SK-N-SH (cell line): ENCODE measurements around the gene CPNE4. TPM values are rescaled to one million over a fixed set of nuclear protein-coding genes. Genes with fewer than 3 reads are reported as not detected.

Experiments
- CTCF ChIA-PET: fragments of 300-600, 350-600 bp; formaldehyde crosslinking; extraction: SDS; loops from one replicate; lab custom pipeline; 2021; lab: Yijun Ruan, JAX
- POLR2A ChIA-PET: fragments of 350-600 bp; sonication (Branson Sonifier 250); formaldehyde crosslinking; extraction: SDS; loops from one replicate; lab custom pipeline; 2020; ENCODE audit warnings: antibody characterized with exemption, inconsistent platforms; lab: Yijun Ruan, JAX
- DNase-seq: peaks from one replicate; pipeline ENCODE4 v3.0.0; 2012
- H2AFZ ChIP-seq: fragments of 200-600 bp; sonication (generic); 2 replicates; pipeline ENCODE4 v1.8.1; 2016; ENCODE audit warnings: antibody characterized with exemption, mild to moderate bottlenecking, low read depth
- H3F3A ChIP-seq: fragments of 200-600 bp; sonication (generic); replicated peaks from 2 replicates; pipeline ENCODE3; 2016; ENCODE audit warnings: antibody characterized with exemption, mild to moderate bottlenecking; ENCODE audit not compliant: insufficient read depth
- H3K27ac ChIP-seq, 2 experiments: fragments of 200-500 bp in 1 of 2; fragments of 200-600 bp in 1 of 2; sonication (Bioruptor generic) in 1 of 2; sonication (generic), shearing (Covaris generic) in 1 of 2; 2 replicates each; pipeline versions ENCODE4 v1.5.1 to v1.6.1; 2014 to 2016; ENCODE audit warnings: low read depth in 2 of 2, inconsistent platforms in 1 of 2, low read length in 1 of 2, mild to moderate bottlenecking in 1 of 2, mixed read lengths in 1 of 2
- H3K27me3 ChIP-seq: fragments of 200-600 bp; sonication (generic), shearing (Covaris generic); 2 replicates; pipeline ENCODE4 v1.6.1; 2016; ENCODE audit warnings: mixed run types; ENCODE audit not compliant: insufficient read depth
- H3K36me3 ChIP-seq, 2 experiments: fragments of 200-500 bp in 1 of 2; fragments of 200-600 bp in 1 of 2; sonication (Bioruptor generic) in 1 of 2; sonication (generic) in 1 of 2; replicated peaks in 1 of 2; 2 replicates each; pipeline versions ENCODE3 to v1.5.1; 2014 to 2016; ENCODE audit warnings: low read length in 1 of 2, mild to moderate bottlenecking in 1 of 2; ENCODE audit not compliant: insufficient read depth in 2 of 2, control insufficient read depth in 1 of 2
- H3K4me1 ChIP-seq, 2 experiments: fragments of 200-500 bp in 1 of 2; fragments of 200-600 bp in 1 of 2; sonication (Bioruptor generic) in 1 of 2; sonication (generic), shearing (Covaris generic) in 1 of 2; 2 replicates each; pipeline versions ENCODE4 v1.5.1 to v1.6.1; 2014 to 2016; ENCODE audit warnings: low read depth in 1 of 2, low read length in 1 of 2, mixed run types in 1 of 2; ENCODE audit not compliant: insufficient read depth in 2 of 2, control insufficient read depth in 1 of 2
- H3K4me2 ChIP-seq: fragments of 200-600 bp; sonication (generic), shearing (Covaris generic); 2 replicates; pipeline ENCODE4 v1.6.1; 2017; ENCODE audit warnings: mixed run types
- H3K4me3 ChIP-seq, 2 experiments: fragments of 200-500 bp in 1 of 2; fragments of 200-600 bp in 1 of 2; sonication (Bioruptor generic) in 1 of 2; sonication (generic), shearing (Covaris generic) in 1 of 2; 2 replicates each; pipeline versions ENCODE4 v1.5.1 to v1.8.1; 2014 to 2016; ENCODE audit warnings: low read depth in 2 of 2, inconsistent platforms in 1 of 2, low read length in 1 of 2, mild to moderate bottlenecking in 1 of 2, mixed read lengths in 1 of 2, moderate library complexity in 1 of 2
- H3K79me2 ChIP-seq: fragments of 200-600 bp; sonication (generic); 2 replicates; pipeline ENCODE4 v1.8.1; 2017; ENCODE audit warnings: mild to moderate bottlenecking; ENCODE audit not compliant: insufficient read depth
- H3K9ac ChIP-seq: fragments of 200-600 bp; sonication (generic); 2 replicates; pipeline ENCODE4 v1.6.1; 2017; ENCODE audit warnings: mixed run types
- H3K9me2 ChIP-seq: fragments of 200-600 bp; sonication (generic); 2 replicates; pipeline ENCODE4 v1.6.1; 2017; ENCODE audit warnings: mixed run types
- H3K9me3 ChIP-seq: fragments of 200-600 bp; sonication (generic); 2 replicates; pipeline ENCODE4 v1.6.1; 2017; ENCODE audit warnings: mixed run types, mild to moderate bottlenecking, moderate library complexity
- H4K20me1 ChIP-seq: fragments of 200-600 bp; sonication (generic); 2 replicates; pipeline ENCODE4 v1.6.1; 2017; ENCODE audit warnings: mild to moderate bottlenecking, mixed run types; ENCODE audit not compliant: insufficient read depth
- CHD2 ChIP-seq: fragments of 150-350 bp; IDR thresholded peaks from 2 replicates; pipeline ENCODE4 v1.6.1; 2018; ENCODE audit warnings: low read length; ENCODE audit not compliant: partially characterized antibody
- CTCF ChIP-seq: fragments of 200-600 bp; sonication (generic); IDR thresholded peaks from 2 replicates; pipeline ENCODE4 v1.6.1; 2017; ENCODE audit warnings: antibody characterized with exemption, mild to moderate bottlenecking, moderate library complexity
- EP300 ChIP-seq, 2 experiments: IDR thresholded peaks; 2 replicates each; pipeline versions ENCODE4 v1.4.0 to v1.6.1; 2012; ENCODE audit warnings: borderline replicate concordance in 1 of 2, low read depth in 1 of 2, low read length in 1 of 2
- GATA2 ChIP-seq: sonication (generic); formaldehyde crosslinking; IDR thresholded peaks from 2 replicates; pipeline ENCODE4 v1.5.0; 2020; ENCODE audit warnings: mild to moderate bottlenecking, missing genetic modification reagents
- IRF3 ChIP-seq: fragments of 150-350 bp; IDR thresholded peaks from 2 replicates; pipeline ENCODE4 v1.6.1; 2016; ENCODE audit warnings: mild to moderate bottlenecking, low read depth, low read length
- MAX ChIP-seq: IDR thresholded peaks from 2 replicates; pipeline ENCODE4 v1.4.0; 2012; ENCODE audit warnings: low read depth
- NFIC ChIP-seq: IDR thresholded peaks from 2 replicates; pipeline ENCODE4 v1.4.0; 2012; ENCODE audit warnings: borderline replicate concordance
- NRF1 ChIP-seq: IDR thresholded peaks from 2 replicates; pipeline ENCODE4 v1.6.1; 2012; ENCODE audit warnings: low read depth, mild to moderate bottlenecking, low read length
- POLR2AphosphoS5 ChIP-seq: IDR thresholded peaks from 2 replicates; pipeline ENCODE4 v1.6.1; 2012; ENCODE audit warnings: low read depth, low read length
- RCOR1 ChIP-seq: fragments of 150-350 bp; IDR thresholded peaks from 2 replicates; pipeline ENCODE4 v1.6.1; 2017; ENCODE audit warnings: antibody characterized with exemption, low read length
- REST ChIP-seq: IDR thresholded peaks from 2 replicates; pipeline ENCODE4 v1.6.1; 2012; ENCODE audit warnings: mild to moderate bottlenecking, low read depth, low read length, moderate library complexity
- SMC3 ChIP-seq: IDR thresholded peaks from 2 replicates; pipeline ENCODE4 v1.6.1; 2012; ENCODE audit warnings: low read depth, low read length, improper control_type of control experiment
- TCF12 ChIP-seq: IDR thresholded peaks from 2 replicates; pipeline ENCODE4 v1.4.0; 2012
- USF1 ChIP-seq: IDR thresholded peaks from 2 replicates; pipeline ENCODE4 v1.4.0; 2012; ENCODE audit warnings: low read depth, borderline replicate concordance
- WGBS: methylation state at CpG from one replicate; pipeline ENCODE4 v1.1.6; 2017; ENCODE audit warnings: low lambda C conversion rate; 5-methylcytosine and 5-hydroxymethylcytosine counted together
- polyA plus RNA-seq, 3 experiments: library from polyadenylated mRNA; depleted of rRNA; stranded (reverse); fragments of >200 nt; gene quantifications; 2 replicates each; pipeline ENCODE4 v1.2.3, GENCODE V29; 2012

The CPNE4 gene
- polyA plus RNA-seq, 1 of the 3 experiments (the other 2 are of a cell fraction) = not detected

GRCh38 chr3:131925571-131925970, 109.2 kb downstream of the CPNE4 start:
- Histone ChIP-seq H3K4me3 (no peak overlapping the region), H3K79me2 (no peaks in the 10 kb centered on the region), H3K27me3 (no peaks in the 10 kb centered on the region), H2AFZ (no peak overlapping the region), H3K9me2 (no peaks in the 10 kb centered on the region), H3K4me2 (no peak overlapping the region), H3F3A (no peaks in the 10 kb centered on the region), H4K20me1 (no peaks in the 10 kb centered on the region), H3K36me3 (no peaks in the 10 kb centered on the region), H3K4me1 (no peaks in the 10 kb centered on the region), H3K9me3 (no peaks in the 10 kb centered on the region), H3K27ac (no peak overlapping the region), H3K9ac (no peak overlapping the region)
- ChIA-PET CTCF (no interaction called here), POLR2A (no interaction called here)
- no peak for TF ChIP-seq USF1
- DNase-seq = no peak
- WGBS = 5% methylated on average over 1 of the region's 1 CpG

- 48% methylated on average over 1 of the region's 1 CpG for WGBS
- Histone ChIP-seq H3K4me3 (no peak overlapping the region), H3K27ac (no peak overlapping the region), H3K9me2 (no peaks in the 10 kb centered on the region), H3F3A (no peaks in the 10 kb centered on the region), H2AFZ (no peak overlapping the region), H3K9me3 (no peaks in the 10 kb centered on the region), H3K79me2 (no peaks in the 10 kb centered on the region), H4K20me1 (no peaks in the 10 kb centered on the region), H3K4me1 (no peaks in the 10 kb centered on the region), H3K4me2 (no peak overlapping the region), H3K36me3 (no peaks in the 10 kb centered on the region), H3K27me3 (no peaks in the 10 kb centered on the region), H3K9ac (no peak overlapping the region)
- CTCF ChIA-PET = interaction anchor here (0.7 kb wide), 1 partner anchor 11 kb away, joined by 3 read pairs; no protein-coding TSS in a partner anchor
- TF ChIP-seq NFIC = no peak
- no peak for TF ChIP-seq SMC3
- no peak for TF ChIP-seq CTCF
- no peak for TF ChIP-seq USF1
- TF ChIP-seq CHD2 = no peak
- no peak for TF ChIP-seq REST
- TF ChIP-seq RCOR1 = no peak
- no peak for TF ChIP-seq GATA2 (CRISPR knock-in tag)
- TF ChIP-seq EP300 (IDR thresholded peaks at IDR 0.05; ENCODE audit: borderline replicate concordance in 1 of 2, low read depth in 1 of 2, low read length in 1 of 2) = no peak
- no peak for TF ChIP-seq POLR2AphosphoS5
- TF ChIP-seq IRF3 = no peak
- TF ChIP-seq TCF12 = no peak
- TF ChIP-seq MAX = no peak
- no peak for TF ChIP-seq NRF1
- POLR2A ChIA-PET = no interaction called here
- no peak for DNase-seq
These were observed 112.5 kb downstream of the CPNE4 start for GRCh38 chr3:131922356-131922755.
